H1 (cell line): Measurements from ENCODE around the gene ZWILCH. TPM values are rescaled to one million over a fixed set of nuclear protein-coding genes. Genes with fewer than 3 reads are reported as not detected.

Experiments used
- NRF1 ChIP-seq: IDR thresholded peaks from 2 replicates; pipeline ENCODE4 v1.6.1; 2011; ENCODE audit warnings: mild to moderate bottlenecking, low read depth, low read length, improper control_type of control experiment
- polyA plus RNA-seq, 7 experiments: library from polyadenylated mRNA; depleted of rRNA in 3 of 7; stranded (reverse) in 5 of 7; unstranded in 2 of 7; fragments of >200 nt in 5 of 7; fragments of 200-250 nt in 2 of 7; gene quantifications; 1 replicate in 5 of 7; 2 replicates in 1 of 7; 4 replicates in 1 of 7; pipeline versions ENCODE4 v1.2.1 to v1.2.3, GENCODE V29; 2011 to 2013; ENCODE audit warnings: missing spikeins in 2 of 7, mixed read lengths in 2 of 7
- total RNA-seq: library from RNA; stranded (reverse); fragmentation: NEBNext Ultra II Directional; extraction: Animal tissue kit (Norgen Biotek cat#: 25700); gene quantifications from 2 replicates; pipeline ENCODE4 v1.2.1, GENCODE V29; 2021

ZWILCH gene
- total and polyA plus RNA-seq, 2 of the 8 experiments (the other 6 are each of a cell fraction or from before 2014, with no cell fraction given): 18.1 to 61.5 TPM

DNA sequence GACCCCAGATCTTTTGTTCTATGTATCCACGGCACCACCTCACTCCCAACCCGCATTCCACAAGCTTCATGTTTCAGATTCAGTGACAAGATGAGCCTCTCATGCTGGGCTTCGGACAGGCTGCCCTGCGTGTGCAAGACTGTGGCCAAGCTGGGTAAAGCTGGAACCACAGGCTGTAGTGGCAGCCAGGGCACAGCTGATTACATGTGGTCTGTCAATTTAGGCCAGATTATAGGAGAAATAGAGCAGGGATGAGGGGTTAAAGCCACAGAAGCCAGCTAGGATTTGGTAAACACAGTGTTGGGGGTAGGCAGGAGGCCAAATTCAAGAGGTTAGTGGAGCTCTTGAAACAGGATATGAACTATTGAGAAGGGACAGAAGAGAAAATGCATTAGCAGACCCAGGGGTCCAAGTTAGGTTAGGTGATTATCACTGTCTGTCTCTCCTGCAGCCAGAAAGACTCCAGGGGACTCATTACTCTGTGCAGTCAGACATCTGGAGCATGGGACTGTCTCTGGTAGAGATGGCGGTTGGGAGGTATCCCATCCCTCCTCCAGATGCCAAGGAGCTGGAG is 20.5 kb upstream of the ZWILCH start (continued):
- no peak for TF ChIP-seq NRF1
